HEK293 (cell line): Measurements from ENCODE around the gene ARHGAP26.

Experiments used
- CTCF ChIA-PET: fragments of 350-600 bp; formaldehyde crosslinking; extraction: SDS; loops from one replicate; lab custom pipeline; 2021; ENCODE audit warnings: antibody characterized with exemption; lab: Yijun Ruan, JAX
- POLR2A ChIA-PET: fragments of 300-600 bp; formaldehyde crosslinking; extraction: SDS; loops from one replicate; lab custom pipeline; 2020; ENCODE audit warnings: antibody characterized with exemption, inconsistent platforms; lab: Yijun Ruan, JAX
- H3K27ac ChIP-seq: fragments of 200-500 bp; sonication (Bioruptor generic); 2 replicates; pipeline ENCODE4 v1.5.1; 2014; ENCODE audit warnings: low read depth, low read length, control low read depth, inconsistent platforms; ENCODE audit errors: extremely low read depth
- H3K36me3 ChIP-seq, 2 experiments: fragments of 200-500 bp in 1 of 2; sonication (Bioruptor generic) in 1 of 2; 1 replicate in 1 of 2; 2 replicates in 1 of 2; pipeline ENCODE4 v1.5.1; 2014 to 2017; ENCODE audit warnings: inconsistent platforms in 2 of 2, low read length in 2 of 2; ENCODE audit not compliant: control insufficient read depth in 2 of 2, insufficient read depth in 1 of 2
- H3K4me1 ChIP-seq: fragments of 200-500 bp; sonication (Bioruptor generic); 2 replicates; pipeline ENCODE4 v1.5.1; 2014; ENCODE audit warnings: mild to moderate bottlenecking, low read length, inconsistent platforms; ENCODE audit not compliant: control insufficient read depth, insufficient read depth
- H3K4me3 ChIP-seq: 2 replicates; pipeline ENCODE4 v1.5.1; 2011; ENCODE audit warnings: low read depth, mild to moderate bottlenecking, control low read depth, low read length, moderate library complexity
- H3K9me3 ChIP-seq: fragments of 200-500 bp; sonication (Bioruptor generic); 2 replicates; pipeline ENCODE4 v1.5.1; 2014; ENCODE audit warnings: low read depth, low read length, inconsistent platforms; ENCODE audit not compliant: control insufficient read depth, insufficient read depth
- IKZF3 ChIP-seq: fragments of 450-650 bp; IDR thresholded peaks from 2 replicates; pipeline ENCODE4 v1.5.0; 2018; ENCODE audit warnings: missing biosample characterization, mild to moderate bottlenecking, missing genetic modification characterization, moderate library complexity
- INSM2 ChIP-seq: fragments of 450-650 bp; formaldehyde crosslinking; IDR thresholded peaks from 2 replicates; pipeline ENCODE4 v1.5.1; 2016; ENCODE audit warnings: missing biosample characterization, missing genetic modification characterization
- KLF8 ChIP-seq: fragments of 450-650 bp; formaldehyde crosslinking; IDR thresholded peaks from 2 replicates; pipeline ENCODE4 v1.5.1; 2016; ENCODE audit warnings: missing biosample characterization, missing genetic modification characterization
- SCRT2 ChIP-seq: fragments of 450-650 bp; formaldehyde crosslinking; IDR thresholded peaks from 2 replicates; pipeline ENCODE4 v1.5.1; 2016; ENCODE audit warnings: missing biosample characterization, missing genetic modification characterization
- ZBTB1 ChIP-seq: fragments of 450-650 bp; formaldehyde crosslinking; IDR thresholded peaks from 2 replicates; pipeline ENCODE4 v1.5.1; 2016; ENCODE audit warnings: missing biosample characterization, missing genetic modification characterization
- ZNF146 ChIP-seq: fragments of 450-650 bp; formaldehyde crosslinking; IDR thresholded peaks from 2 replicates; pipeline ENCODE4 v1.5.1; 2016; ENCODE audit warnings: missing biosample characterization, missing genetic modification characterization
- ZNF157 ChIP-seq: fragments of 450-650 bp; formaldehyde crosslinking; IDR thresholded peaks from 2 replicates; pipeline ENCODE4 v1.5.1; 2016; ENCODE audit warnings: missing biosample characterization, missing genetic modification characterization
- ZNF354C ChIP-seq: fragments of 450-650 bp; formaldehyde crosslinking; IDR thresholded peaks from 2 replicates; pipeline ENCODE4 v1.5.1; 2016; ENCODE audit warnings: missing biosample characterization, missing genetic modification characterization, low read depth, borderline replicate concordance
- ZNF426 ChIP-seq: fragments of 450-650 bp; formaldehyde crosslinking; IDR thresholded peaks from 2 replicates; pipeline ENCODE4 v1.5.1; 2017; ENCODE audit warnings: missing biosample characterization, missing genetic modification characterization, mild to moderate bottlenecking, inconsistent platforms, moderate library complexity
- ZNF561 ChIP-seq: fragments of 450-650 bp; IDR thresholded peaks from 2 replicates; pipeline ENCODE4 v1.5.1; 2018; ENCODE audit warnings: missing biosample characterization, missing genetic modification characterization, borderline replicate concordance
- ZNF610 ChIP-seq: fragments of 450-650 bp; formaldehyde crosslinking; IDR thresholded peaks from 2 replicates; pipeline ENCODE4 v1.5.1; 2016; ENCODE audit warnings: missing biosample characterization, missing genetic modification characterization, borderline replicate concordance
- ZNF629 ChIP-seq: fragments of 450-650 bp; formaldehyde crosslinking; IDR thresholded peaks from 2 replicates; pipeline ENCODE4 v1.5.1; 2017; ENCODE audit warnings: missing biosample characterization, missing genetic modification characterization
- ZNF645 ChIP-seq: fragments of 450-650 bp; formaldehyde crosslinking; IDR thresholded peaks from 2 replicates; pipeline ENCODE4; 2016; ENCODE audit warnings: missing biosample characterization, missing genetic modification characterization
- ZNF76 ChIP-seq: fragments of 450-650 bp; formaldehyde crosslinking; IDR thresholded peaks from 2 replicates; pipeline ENCODE4; 2016; ENCODE audit warnings: low read depth, missing biosample characterization, missing genetic modification characterization, borderline replicate concordance
- TF ChIP-seq, protein P1 (sequence below): fragments of 450-650 bp; formaldehyde crosslinking; IDR thresholded peaks from 2 replicates; pipeline ENCODE4 v1.5.1; 2017; ENCODE audit warnings: missing biosample characterization, mild to moderate bottlenecking, missing genetic modification characterization, moderate library complexity
- TF ChIP-seq, protein P2 (sequence below): fragments of 450-650 bp; formaldehyde crosslinking; IDR thresholded peaks from 2 replicates; pipeline ENCODE4 v1.5.1; 2017; ENCODE audit warnings: missing biosample characterization, missing genetic modification characterization
- TF ChIP-seq, protein P3 (sequence below): fragments of 450-650 bp; IDR thresholded peaks from 2 replicates; pipeline ENCODE4 v1.5.1; 2018; ENCODE audit warnings: missing biosample characterization, missing genetic modification characterization

The ARHGAP26 gene

DNA sequence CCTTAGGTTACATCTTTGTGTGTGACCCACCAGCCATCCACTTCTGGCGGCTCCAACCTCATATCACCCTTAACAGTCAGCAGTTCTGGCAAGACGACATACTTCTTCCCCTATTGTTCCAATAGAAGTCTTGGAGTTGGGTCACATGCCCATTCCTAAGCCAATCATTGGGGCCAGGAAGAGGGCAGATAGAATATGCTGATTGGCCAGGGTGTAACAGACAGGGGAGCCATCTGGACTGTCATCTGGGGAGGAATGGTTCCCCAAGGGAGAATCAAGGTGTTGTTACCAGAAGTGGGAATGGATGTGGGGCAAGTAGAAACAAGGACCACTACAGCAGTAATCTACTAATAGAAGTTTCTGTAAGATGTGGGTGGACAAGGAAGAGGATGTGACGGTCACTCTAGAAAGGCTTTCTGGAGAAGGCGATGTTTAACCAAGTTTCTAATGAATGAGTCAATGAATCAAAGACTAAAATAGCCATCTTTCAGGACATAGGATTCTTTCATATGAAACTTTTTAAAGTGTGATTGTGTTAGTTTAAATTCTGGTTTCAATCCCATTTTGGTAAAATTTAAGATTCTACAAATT, 200.4 kb downstream of the ARHGAP26 start:
- no peak overlapping the region for H3K4me3 ChIP-seq
- H3K9me3 ChIP-seq: no peaks in the 10 kb centered on the region
- TF ChIP-seq SCRT2: no peak
- no peak for TF ChIP-seq ZNF561 (tag by site-specific recombination)
- TF ChIP-seq KLF8: no peak
- no peak for TF ChIP-seq IKZF3
- TF ChIP-seq, protein P1, sequence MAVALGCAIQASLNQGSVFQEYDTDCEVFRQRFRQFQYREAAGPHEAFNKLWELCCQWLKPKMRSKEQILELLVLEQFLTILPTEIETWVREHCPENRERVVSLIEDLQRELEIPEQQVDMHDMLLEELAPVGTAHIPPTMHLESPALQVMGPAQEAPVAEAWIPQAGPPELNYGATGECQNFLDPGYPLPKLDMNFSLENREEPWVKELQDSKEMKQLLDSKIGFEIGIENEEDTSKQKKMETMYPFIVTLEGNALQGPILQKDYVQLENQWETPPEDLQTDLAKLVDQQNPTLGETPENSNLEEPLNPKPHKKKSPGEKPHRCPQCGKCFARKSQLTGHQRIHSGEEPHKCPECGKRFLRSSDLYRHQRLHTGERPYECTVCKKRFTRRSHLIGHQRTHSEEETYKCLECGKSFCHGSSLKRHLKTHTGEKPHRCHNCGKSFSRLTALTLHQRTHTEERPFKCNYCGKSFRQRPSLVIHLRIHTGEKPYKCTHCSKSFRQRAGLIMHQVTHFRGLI (tag by site-specific recombination): no peak
- TF ChIP-seq ZNF157 (tag by site-specific recombination): no peak
- TF ChIP-seq, protein P2, sequence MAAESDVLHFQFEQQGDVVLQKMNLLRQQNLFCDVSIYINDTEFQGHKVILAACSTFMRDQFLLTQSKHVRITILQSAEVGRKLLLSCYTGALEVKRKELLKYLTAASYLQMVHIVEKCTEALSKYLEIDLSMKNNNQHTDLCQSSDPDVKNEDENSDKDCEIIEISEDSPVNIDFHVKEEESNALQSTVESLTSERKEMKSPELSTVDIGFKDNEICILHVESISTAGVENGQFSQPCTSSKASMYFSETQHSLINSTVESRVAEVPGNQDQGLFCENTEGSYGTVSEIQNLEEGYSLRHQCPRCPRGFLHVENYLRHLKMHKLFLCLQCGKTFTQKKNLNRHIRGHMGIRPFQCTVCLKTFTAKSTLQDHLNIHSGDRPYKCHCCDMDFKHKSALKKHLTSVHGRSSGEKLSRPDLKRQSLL (tag by site-specific recombination): no peak
- TF ChIP-seq ZNF610 (tag by site-specific recombination): no peak
- TF ChIP-seq ZNF426 (tag by site-specific recombination): no peak
- no peak for TF ChIP-seq ZBTB1 (tag by site-specific recombination)
- TF ChIP-seq ZNF629: no peak
- TF ChIP-seq, all 188 proteins: peak for 0
- CTCF ChIA-PET: no interaction called here
- H3K27ac ChIP-seq: no peak overlapping the region
- POLR2A ChIA-PET: no interaction called here
- H3K4me1 ChIP-seq: no peaks in the 10 kb centered on the region
- H3K36me3 ChIP-seq: no peaks in the 10 kb centered on the region

GRCh38 chr5:142971303-142972013, 201.3 kb downstream of the ARHGAP26 start:
- POLR2A ChIA-PET: no interaction called here
- TF ChIP-seq ZNF645 (tag by site-specific recombination): no peak
- no peak for TF ChIP-seq ZNF426 (tag by site-specific recombination)
- TF ChIP-seq ZNF146 (tag by site-specific recombination): no peak
- TF ChIP-seq, protein P3, sequence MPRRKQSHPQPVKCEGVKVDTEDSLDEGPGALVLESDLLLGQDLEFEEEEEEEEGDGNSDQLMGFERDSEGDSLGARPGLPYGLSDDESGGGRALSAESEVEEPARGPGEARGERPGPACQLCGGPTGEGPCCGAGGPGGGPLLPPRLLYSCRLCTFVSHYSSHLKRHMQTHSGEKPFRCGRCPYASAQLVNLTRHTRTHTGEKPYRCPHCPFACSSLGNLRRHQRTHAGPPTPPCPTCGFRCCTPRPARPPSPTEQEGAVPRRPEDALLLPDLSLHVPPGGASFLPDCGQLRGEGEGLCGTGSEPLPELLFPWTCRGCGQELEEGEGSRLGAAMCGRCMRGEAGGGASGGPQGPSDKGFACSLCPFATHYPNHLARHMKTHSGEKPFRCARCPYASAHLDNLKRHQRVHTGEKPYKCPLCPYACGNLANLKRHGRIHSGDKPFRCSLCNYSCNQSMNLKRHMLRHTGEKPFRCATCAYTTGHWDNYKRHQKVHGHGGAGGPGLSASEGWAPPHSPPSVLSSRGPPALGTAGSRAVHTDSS (tag by site-specific recombination): no peak
- no peak for TF ChIP-seq ZNF76 (tag by site-specific recombination)
- TF ChIP-seq INSM2 (tag by site-specific recombination): no peak
- no peak for TF ChIP-seq ZNF354C (tag by site-specific recombination)
- no peak overlapping the region for H3K4me3 ChIP-seq
- H3K36me3 ChIP-seq: no peaks in the 10 kb centered on the region
- no peak overlapping the region for H3K27ac ChIP-seq
- H3K4me1 ChIP-seq: no peaks in the 10 kb centered on the region
- no peaks in the 10 kb centered on the region for H3K9me3 ChIP-seq
- CTCF ChIA-PET: interaction anchor here (0.6 to 1.0 kb wide), 3 partner anchors 14 to 850 kb away, joined by 3 to 4 read pairs (median 3); no protein-coding TSS in a partner anchor
